AG09309 (cell line): ENCODE results near the gene SMIM36.

Experiments
- DNase-seq: peaks from one replicate; pipeline ENCODE4 v3.0.0-alpha.2; 2010; ENCODE audit warnings: low read depth
- H3K4me3 ChIP-seq: 2 replicates; pipeline ENCODE4 v1.5.1; 2011; ENCODE audit warnings: mild to moderate bottlenecking, low read depth, low read length, moderate library complexity; ENCODE audit not compliant: control insufficient read depth
- TF ChIP-seq, protein P1 (sequence below): IDR thresholded peaks from 2 replicates; pipeline ENCODE4 v1.5.1; 2011; ENCODE audit warnings: mild to moderate bottlenecking, low read depth, low read length, inconsistent platforms; ENCODE audit not compliant: insufficient read depth, control insufficient read depth; ENCODE audit errors: missing control alignments

Gene SMIM36

DNA sequence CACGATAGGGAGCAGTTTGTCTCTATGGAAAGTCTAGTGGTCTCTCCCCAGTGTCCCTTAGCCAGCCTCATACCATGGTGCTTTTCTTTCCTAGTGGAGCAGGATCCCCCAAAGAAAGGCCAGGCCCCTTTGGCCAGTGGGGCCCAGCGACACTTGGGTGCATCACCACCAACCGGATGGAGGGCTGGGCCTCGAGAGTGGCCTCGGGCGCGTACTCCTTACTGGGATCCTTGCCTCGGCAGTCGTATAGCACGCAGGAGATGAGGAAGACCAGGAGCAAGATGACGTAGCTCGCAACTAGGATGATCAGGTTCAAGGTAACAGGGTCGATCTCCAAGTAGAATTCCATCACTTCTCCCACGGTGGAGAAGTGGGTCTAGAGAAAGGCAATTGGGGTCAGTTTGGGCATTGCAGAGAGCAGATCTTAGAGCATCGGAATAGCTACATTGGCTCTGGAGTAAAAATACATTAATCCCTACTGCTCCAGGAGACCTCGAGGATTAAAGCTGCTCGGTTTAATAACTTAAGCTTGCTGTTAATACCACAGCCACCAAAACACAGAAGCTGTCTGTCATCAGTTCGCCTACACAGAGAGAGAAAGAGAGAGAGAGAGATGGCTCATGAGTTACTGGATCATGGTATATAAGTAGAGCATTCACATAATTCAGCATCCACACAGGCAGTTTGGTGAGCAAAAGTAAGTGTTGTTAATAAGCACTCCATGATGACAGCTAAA, at the start of gene SMIM36:
Gene SMIM36 (minus strand): TSS at position 467 of the 736 bp plus-strand sequence.
- TF ChIP-seq, protein P1, sequence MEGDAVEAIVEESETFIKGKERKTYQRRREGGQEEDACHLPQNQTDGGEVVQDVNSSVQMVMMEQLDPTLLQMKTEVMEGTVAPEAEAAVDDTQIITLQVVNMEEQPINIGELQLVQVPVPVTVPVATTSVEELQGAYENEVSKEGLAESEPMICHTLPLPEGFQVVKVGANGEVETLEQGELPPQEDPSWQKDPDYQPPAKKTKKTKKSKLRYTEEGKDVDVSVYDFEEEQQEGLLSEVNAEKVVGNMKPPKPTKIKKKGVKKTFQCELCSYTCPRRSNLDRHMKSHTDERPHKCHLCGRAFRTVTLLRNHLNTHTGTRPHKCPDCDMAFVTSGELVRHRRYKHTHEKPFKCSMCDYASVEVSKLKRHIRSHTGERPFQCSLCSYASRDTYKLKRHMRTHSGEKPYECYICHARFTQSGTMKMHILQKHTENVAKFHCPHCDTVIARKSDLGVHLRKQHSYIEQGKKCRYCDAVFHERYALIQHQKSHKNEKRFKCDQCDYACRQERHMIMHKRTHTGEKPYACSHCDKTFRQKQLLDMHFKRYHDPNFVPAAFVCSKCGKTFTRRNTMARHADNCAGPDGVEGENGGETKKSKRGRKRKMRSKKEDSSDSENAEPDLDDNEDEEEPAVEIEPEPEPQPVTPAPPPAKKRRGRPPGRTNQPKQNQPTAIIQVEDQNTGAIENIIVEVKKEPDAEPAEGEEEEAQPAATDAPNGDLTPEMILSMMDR, result no peak
- H3K4me3 ChIP-seq, result no peak within 1 kb of the TSS
- DNase-seq, result no peak

DNA sequence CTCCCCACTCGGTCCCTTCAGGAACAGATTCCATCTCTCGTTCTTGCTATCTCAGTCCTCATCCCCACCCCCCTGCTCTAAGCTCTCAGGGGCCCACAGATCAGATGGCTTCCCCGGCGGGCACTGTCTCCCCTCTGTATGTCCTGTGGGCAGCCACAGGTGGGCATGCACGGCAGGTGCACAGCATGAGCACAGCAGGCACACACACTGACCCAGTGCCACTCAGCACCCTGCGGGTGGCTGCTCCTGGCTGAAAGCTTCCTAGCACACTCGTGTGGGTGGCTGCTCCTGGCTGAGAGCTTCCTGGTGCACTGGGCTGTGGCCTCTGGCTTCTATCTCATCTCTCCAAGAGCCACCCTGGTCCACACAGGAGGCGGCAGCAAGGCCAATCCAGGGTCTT, 44.5 kb upstream of the SMIM36 start:
- TF ChIP-seq, protein P1, result no peak

DNA sequence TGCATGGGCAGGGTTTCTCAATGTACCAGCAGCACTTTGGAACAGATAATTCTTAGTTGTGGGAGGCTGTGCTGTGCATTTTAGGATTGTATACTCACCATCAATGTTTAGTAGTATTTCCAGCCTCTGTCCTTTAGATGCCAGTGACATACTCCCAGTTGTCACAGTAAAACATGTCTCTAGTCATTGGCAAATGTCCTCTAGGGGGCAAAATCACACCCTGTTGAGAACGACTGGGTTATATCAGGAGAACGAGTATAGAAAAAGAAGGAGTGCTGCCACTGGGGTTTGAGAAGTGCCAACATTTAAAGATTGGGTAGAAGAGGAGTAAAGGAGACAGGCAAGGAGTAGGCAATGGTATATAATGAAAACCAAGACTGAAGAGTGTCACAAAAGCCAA, 37.9 kb upstream of the SMIM36 start:
- TF ChIP-seq, protein P1, result peak; percentile 23
- H3K4me3 ChIP-seq, result no peak overlapping the region
- DNase-seq, result no peak

More for the DNA sequence above, 44.5 kb upstream of the SMIM36 start:
- DNase-seq, result no peak
- H3K4me3 ChIP-seq, result no peak overlapping the region

DNA sequence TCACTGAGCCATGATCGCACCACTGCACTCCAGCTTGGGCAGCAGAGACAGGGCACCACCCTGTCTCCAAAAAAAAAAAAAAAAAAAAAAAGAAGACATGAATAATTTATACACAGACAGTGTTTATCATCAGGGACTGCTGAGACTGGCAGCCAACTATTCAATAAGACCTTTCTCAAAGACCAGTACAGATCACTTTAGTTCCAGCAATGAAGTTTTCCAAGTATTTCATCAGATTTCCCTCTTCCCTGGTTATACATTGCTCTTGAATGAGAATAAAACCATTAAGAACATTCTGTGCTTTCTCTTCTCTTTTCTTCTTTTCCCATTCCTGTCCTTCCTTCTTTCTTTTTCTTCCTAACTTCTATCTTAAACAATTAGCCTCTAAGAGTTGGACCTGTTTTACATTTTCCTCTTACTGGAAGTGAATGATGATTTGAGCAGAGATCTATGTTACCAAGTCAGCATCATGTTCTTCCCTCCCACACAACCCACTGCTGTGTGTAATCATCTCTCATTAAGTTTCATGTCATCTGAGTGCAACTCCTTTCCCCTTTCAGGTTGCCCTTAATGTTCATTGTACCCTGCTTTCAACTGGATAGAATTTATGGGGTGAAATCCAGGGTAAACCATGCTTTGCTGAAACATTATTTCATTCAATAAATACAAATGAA, 35.9 kb upstream of the SMIM36 start:
- no peak overlapping the region for H3K4me3 ChIP-seq
- TF ChIP-seq, protein P1, result no peak
- DNase-seq, result no peak

DNA sequence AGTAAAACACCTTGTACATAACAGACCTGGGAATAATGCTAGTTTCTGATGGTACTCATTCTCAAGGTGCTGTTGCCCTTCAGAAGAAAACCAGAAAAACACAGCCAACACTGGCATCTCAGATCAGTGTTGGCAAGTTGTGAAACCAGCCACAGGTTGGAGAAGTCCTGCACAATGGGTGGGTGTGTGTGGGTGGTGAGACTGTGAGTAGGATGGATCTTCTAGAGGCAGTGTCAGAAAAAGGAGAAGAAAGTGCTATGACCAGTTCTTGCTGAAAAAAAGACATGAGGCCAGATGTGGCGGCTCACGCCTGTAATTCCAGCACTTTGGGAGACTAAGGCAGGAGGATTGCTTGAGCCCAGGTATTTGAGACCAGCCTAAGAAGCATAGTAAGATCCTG, 35.2 kb upstream of the SMIM36 start:
- H3K4me3 ChIP-seq, result no peak overlapping the region
- TF ChIP-seq, protein P1, result no peak
- no peak for DNase-seq

DNA sequence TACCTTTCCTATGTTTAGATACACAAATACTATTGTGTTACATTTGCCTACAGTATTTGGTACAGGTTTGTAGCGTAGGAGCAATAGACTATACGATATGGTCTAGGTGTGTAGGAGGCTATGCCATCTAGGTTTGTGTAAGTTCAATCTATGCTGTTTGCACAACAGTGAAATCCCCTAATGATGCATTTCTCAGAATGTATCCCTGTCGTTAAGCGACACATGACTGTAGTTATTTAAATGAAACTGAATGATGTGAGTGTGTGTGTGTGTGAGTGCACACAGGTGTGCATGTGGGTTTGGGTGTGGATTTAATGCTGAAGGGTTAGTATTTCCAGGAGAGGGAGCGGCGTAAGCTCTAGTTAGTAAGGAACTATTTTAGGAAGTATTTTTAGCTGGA, 34.6 kb upstream of the SMIM36 start:
- TF ChIP-seq, protein P1, result no peak
- no peak overlapping the region for H3K4me3 ChIP-seq
- DNase-seq, result no peak
